GM19324 (cell line): Measurements from ENCODE around the gene GDI1.

Experiments
- ATAC-seq: cut with Tn5 transposase; IDR thresholded peaks from one replicate; pipeline ENCODE4 v1.9.1; 2021; ENCODE audit warnings: mild to moderate bottlenecking, moderate library complexity; ENCODE audit not compliant: unreplicated experiment, low FRiP score

Gene GDI1

GRCh38 chrX:154458954-154459778 lies 22.2 kb downstream of the GDI1 start:
- no peak for ATAC-seq

- no peak for ATAC-seq
These were observed 22.9 kb downstream of the GDI1 start for GRCh38 chrX:154459832-154460231.

- no peak for ATAC-seq
These were observed 23.4 kb downstream of the GDI1 start for GRCh38 chrX:154460326-154460725.

- no peak for ATAC-seq
These were observed 25.4 kb downstream of the GDI1 start for GRCh38 chrX:154462396-154462795.

GRCh38 chrX:154463611-154464220 lies 26.8 kb downstream of the GDI1 start:
- ATAC-seq: no peak

- no peak for ATAC-seq
These were observed 27.9 kb downstream of the GDI1 start for GRCh38 chrX:154464806-154465365.

- ATAC-seq: no peak
These were observed 28.6 kb downstream of the GDI1 start for GRCh38 chrX:154465601-154466000.

- no peak for ATAC-seq
These were observed 29.1 kb downstream of the GDI1 start for GRCh38 chrX:154466036-154466435.

GRCh38 chrX:154466907-154467306 lies 30.0 kb downstream of the GDI1 start:
- ATAC-seq: no peak

GRCh38 chrX:154467556-154467955 lies 30.6 kb downstream of the GDI1 start:
- no peak for ATAC-seq

- ATAC-seq: no peak
These were observed 31.3 kb downstream of the GDI1 start for GRCh38 chrX:154468217-154468616.

- no peak for ATAC-seq
These were observed 32.2 kb downstream of the GDI1 start for GRCh38 chrX:154469114-154469513.

- ATAC-seq: no peak
These were observed 32.9 kb downstream of the GDI1 start for GRCh38 chrX:154469880-154470279.

GRCh38 chrX:154470434-154470833 lies 33.5 kb downstream of the GDI1 start:
- ATAC-seq: no peak

- no peak for ATAC-seq
These were observed 34.1 kb downstream of the GDI1 start for GRCh38 chrX:154470914-154471568.

GRCh38 chrX:154471839-154472684 lies 35.1 kb downstream of the GDI1 start:
- ATAC-seq: no peak

GRCh38 chrX:154472685-154473632 lies 36.0 kb downstream of the GDI1 start:
- no peak for ATAC-seq

GRCh38 chrX:154473683-154474082 lies 36.7 kb downstream of the GDI1 start:
- ATAC-seq: no peak

GRCh38 chrX:154476821-154477220 lies 39.9 kb downstream of the GDI1 start:
- ATAC-seq: no peak
